ENCODE measurements around the gene IL13.
"Not testable (repeated sequence)": the region's sequence is repeated elsewhere in the genome, so short reads cannot be mapped to it uniquely, and the experiment has no call there.

Gene IL13

GRCh38 chr5:132690156-132690555 lies 32.2 kb downstream of the IL13 start:
- DNase-seq (ENCODE audit: low read depth), result no peak

DNA sequence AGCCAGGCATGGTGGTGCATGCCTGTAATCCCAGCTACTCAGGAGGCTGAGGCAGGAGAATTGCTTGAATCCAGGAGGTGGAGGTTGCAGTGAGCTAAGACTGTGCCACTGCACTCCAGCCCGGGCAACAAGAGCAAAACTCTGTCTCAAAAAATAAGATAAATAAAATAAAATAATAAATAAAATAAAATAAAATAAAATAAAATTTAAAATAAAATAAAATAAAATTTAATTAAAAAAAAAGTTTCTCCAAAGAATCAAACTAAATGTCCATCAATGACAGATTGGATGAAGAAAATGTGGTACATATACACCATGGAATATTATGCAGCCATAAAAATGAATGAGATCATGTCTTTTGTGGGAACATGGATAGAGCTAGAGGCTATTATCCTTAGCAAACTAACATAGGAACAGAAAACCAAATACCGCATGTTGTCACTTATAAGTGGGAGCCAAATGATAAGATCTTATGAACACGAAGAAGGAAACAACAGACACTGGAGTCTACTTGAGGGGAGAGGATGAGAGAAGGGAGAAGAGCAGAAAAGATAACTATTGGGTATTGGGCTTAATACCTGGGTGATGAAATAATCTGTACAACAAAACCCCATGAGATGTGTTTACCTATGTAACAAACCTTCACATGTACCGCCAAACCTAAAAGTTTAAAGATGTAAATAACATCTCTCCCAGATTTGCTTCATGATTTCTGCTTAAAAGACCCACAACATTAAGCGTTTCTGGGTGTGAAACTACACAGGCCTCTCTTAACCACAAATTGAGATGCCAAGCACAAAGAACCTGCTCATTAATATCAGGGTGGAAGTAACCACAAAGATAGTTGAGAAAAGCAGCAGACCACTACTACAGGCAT lies 34.0 kb downstream of the IL13 start:
- not testable (repeated sequence) for DNase-seq (ENCODE audit: low read depth)

DNA sequence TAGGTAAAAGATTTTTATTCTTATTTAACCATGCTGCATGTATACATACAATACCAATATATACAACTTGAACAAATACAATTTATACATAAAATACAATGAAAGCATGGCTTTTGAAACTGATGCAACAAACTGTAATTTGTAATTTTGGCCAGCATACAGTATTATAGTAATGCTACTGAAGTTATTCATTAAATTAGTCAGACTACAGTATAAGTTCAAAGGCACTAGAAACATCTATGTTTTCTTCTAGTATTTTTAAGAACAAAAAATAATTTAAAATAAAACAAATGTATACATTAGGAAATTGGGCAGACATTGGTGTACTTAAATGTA lies 34.6 kb downstream of the IL13 start:
- no peak for DNase-seq (ENCODE audit: low read depth)

- DNase-seq (ENCODE audit: low read depth), result no peak
Measured at GRCh38 chr5:132695956-132696355, 38.0 kb downstream of the IL13 start.

DNA sequence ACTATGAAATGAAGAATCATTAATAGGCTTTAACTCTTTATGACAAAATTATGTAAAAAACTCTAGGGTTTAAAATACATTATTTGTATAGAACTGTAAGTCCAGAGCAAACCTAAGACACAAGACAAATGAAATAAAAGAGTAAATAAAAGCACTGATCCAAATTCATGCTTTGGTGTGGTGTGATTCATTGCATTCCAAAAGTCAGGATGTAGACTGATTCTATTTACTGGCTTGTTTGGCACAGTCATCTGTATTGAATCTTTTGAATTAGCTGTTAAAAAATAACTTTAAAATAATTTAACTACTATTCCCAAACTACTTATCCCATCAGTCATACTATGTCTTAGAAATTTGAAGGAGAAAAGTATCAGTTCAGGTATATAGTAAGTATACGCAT lies 46.9 kb downstream of the IL13 start:
- no peak for DNase-seq (ENCODE audit: low read depth)

GRCh38 chr5:132708645-132709044 lies 50.7 kb downstream of the IL13 start:
- no peak for DNase-seq (ENCODE audit: low read depth)

All from activated T-cell treated with anti-CD3 and anti-CD28 coated beads for 1 hour (primary cell).